Iris pigment epithelial cell (primary cell): ENCODE measurements around the gene GYG2.
A peak's percentile ranks its signal among the peaks of the same experiment; 100 is the strongest.

ENCODE experiments used
- DNase-seq: peaks from one replicate; pipeline ENCODE4 v3.0.0-alpha.2; 2011; ENCODE audit warnings: low read depth

GYG2 gene

GRCh38 chrX:2817036-2817435, 11.7 kb upstream of the GYG2 start:
- DNase-seq, result no peak

- DNase-seq, result peak; percentile 32
These were observed 9.2 kb upstream of the GYG2 start for GRCh38 chrX:2819345-2820135.

- DNase-seq, result no peak
These were observed 8.5 kb upstream of the GYG2 start for GRCh38 chrX:2820136-2820771.

GRCh38 chrX:2823795-2824386, 4.8 kb upstream of the GYG2 start:
- DNase-seq, result no peak

- DNase-seq, result no peak
These were observed 3.8 kb upstream of the GYG2 start for GRCh38 chrX:2824886-2825285.

- DNase-seq, result no peak
These were observed 255 bp downstream of the GYG2 start for GRCh38 chrX:2828959-2829411.

- no peak for DNase-seq
These were observed 928 bp downstream of the GYG2 start for GRCh38 chrX:2829469-2830246.

- DNase-seq, result no peak
These were observed 2.9 kb downstream of the GYG2 start for GRCh38 chrX:2831471-2832228.

- DNase-seq, result no peak
These were observed 9.2 kb downstream of the GYG2 start for GRCh38 chrX:2837961-2838360.

- no peak for DNase-seq
These were observed 12.2 kb downstream of the GYG2 start for GRCh38 chrX:2840961-2841360.

GRCh38 chrX:2841537-2841936, 12.8 kb downstream of the GYG2 start:
- peak; percentile 18 for DNase-seq

- DNase-seq, result no peak
These were observed 18.3 kb downstream of the GYG2 start for GRCh38 chrX:2846992-2847391.

GRCh38 chrX:2848871-2849301, 20.2 kb downstream of the GYG2 start:
- DNase-seq, result peak; percentile 81

- DNase-seq, result no peak
These were observed 26.2 kb downstream of the GYG2 start for GRCh38 chrX:2854918-2855317.

- DNase-seq, result no peak
These were observed 27.0 kb downstream of the GYG2 start for GRCh38 chrX:2855761-2856160.

- DNase-seq, result no peak
These were observed 28.8 kb downstream of the GYG2 start for GRCh38 chrX:2857566-2857965.

GRCh38 chrX:2859197-2859797, 30.6 kb downstream of the GYG2 start:
- no peak for DNase-seq

- no peak for DNase-seq
These were observed 33.7 kb downstream of the GYG2 start for GRCh38 chrX:2862404-2862803.

GRCh38 chrX:2863646-2864045, 34.9 kb downstream of the GYG2 start:
- peak; percentile 40 for DNase-seq

- no peak for DNase-seq
These were observed 38.5 kb downstream of the GYG2 start for GRCh38 chrX:2867206-2867605.

GRCh38 chrX:2870650-2871049, 41.9 kb downstream of the GYG2 start:
- no peak for DNase-seq
